ENCODE results near the gene KCNRG.

KCNRG gene

GRCh38 chr13:50016444-50016843, 1.2 kb downstream of the KCNRG start:
- H3K27me3 ChIP-seq (ENCODE audit: low read length), result no peaks in the 10 kb centered on the region
- H3K4me3 ChIP-seq (ENCODE audit: insufficient read depth, low read length, poor library complexity, severe bottlenecking), result no peak overlapping the region
- H3K9ac ChIP-seq (ENCODE audit: low read length), result no peak overlapping the region
- no peak for TF ChIP-seq CTCF (IDR thresholded peaks at IDR 0.05; ENCODE audit: insufficient read depth, low read length, poor library complexity, severe bottlenecking)
- TF ChIP-seq EZH2phosphoT487 (conservative IDR thresholded peaks at IDR 0.05; ENCODE audit: low read length), result no peak
- H3K4me2 ChIP-seq (ENCODE audit: low read depth, low read length, poor library complexity, severe bottlenecking), result no peak overlapping the region
- no peaks in the 10 kb centered on the region for H3K9me3 ChIP-seq (ENCODE audit: insufficient read depth, low read length)
- H3K9me2 ChIP-seq (replicated peaks; ENCODE audit: insufficient read depth, low read length), result no peaks in the 10 kb centered on the region
- H4K20me1 ChIP-seq (ENCODE audit: low read depth, low read length), result no peaks in the 10 kb centered on the region; the same call in 1 of the 2 replicates
- no peak overlapping the region for H2AFZ ChIP-seq (ENCODE audit: low read depth, low read length, severe bottlenecking)
- H3K36me3 ChIP-seq (ENCODE audit: low read length), result peaks cover 15% of the 10 kb centered on the region; the same call in 1 of the 2 replicates
- H3F3A ChIP-seq (ENCODE audit: insufficient read depth), result peaks cover 22% of the 10 kb centered on the region
- H3K79me2 ChIP-seq (ENCODE audit: insufficient read depth, low read length), result peaks cover 21% of the 10 kb centered on the region
- H3K27ac ChIP-seq (ENCODE audit: low read depth, low read length), result no peak overlapping the region

DNA sequence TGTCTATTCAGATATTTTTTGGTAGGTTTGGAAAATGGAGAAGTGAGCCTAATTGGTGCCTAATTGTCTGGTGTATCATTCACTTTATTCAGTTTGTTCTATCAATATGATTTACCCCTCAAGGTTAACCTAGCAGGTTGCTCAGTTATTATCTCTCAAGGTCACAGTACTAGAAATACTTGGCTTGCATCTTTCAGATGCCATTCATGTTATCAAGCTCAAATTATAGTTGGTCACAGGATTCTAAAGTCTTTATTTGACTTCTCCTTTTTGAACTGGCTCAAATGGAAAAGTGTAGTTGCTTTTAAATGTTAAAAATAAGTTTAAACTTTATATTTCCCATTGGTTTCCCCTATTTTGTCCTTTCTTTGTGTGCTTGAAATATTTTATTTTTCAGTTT, 2.6 kb downstream of the KCNRG start:
- no peak overlapping the region for H3K4me2 ChIP-seq (ENCODE audit: low read depth, low read length, poor library complexity, severe bottlenecking)
- peaks cover 19% of the 10 kb centered on the region; the same call in 1 of the 2 replicates for H3K36me3 ChIP-seq (ENCODE audit: low read length)
- peaks cover 13% of the 10 kb centered on the region for H3K79me2 ChIP-seq (ENCODE audit: insufficient read depth, low read length)
- H3K9ac ChIP-seq (ENCODE audit: low read length), result no peak overlapping the region
- no peak for TF ChIP-seq CTCF (IDR thresholded peaks at IDR 0.05; ENCODE audit: insufficient read depth, low read length, poor library complexity, severe bottlenecking)
- TF ChIP-seq EZH2phosphoT487 (conservative IDR thresholded peaks at IDR 0.05; ENCODE audit: low read length), result no peak
- H3K4me3 ChIP-seq (ENCODE audit: insufficient read depth, low read length, poor library complexity, severe bottlenecking), result no peak overlapping the region
- no peaks in the 10 kb centered on the region for H3K9me2 ChIP-seq (replicated peaks; ENCODE audit: insufficient read depth, low read length)
- no peaks in the 10 kb centered on the region for H3K9me3 ChIP-seq (ENCODE audit: insufficient read depth, low read length)
- H3K27me3 ChIP-seq (ENCODE audit: low read length), result no peaks in the 10 kb centered on the region
- H3F3A ChIP-seq (ENCODE audit: insufficient read depth), result peaks cover 22% of the 10 kb centered on the region
- H4K20me1 ChIP-seq (ENCODE audit: low read depth, low read length), result no peaks in the 10 kb centered on the region
- no peak overlapping the region for H2AFZ ChIP-seq (ENCODE audit: low read depth, low read length, severe bottlenecking)
- no peak overlapping the region for H3K27ac ChIP-seq (ENCODE audit: low read depth, low read length)

- Histone ChIP-seq H4K20me1 (ENCODE audit: low read depth, low read length) (no peaks in the 10 kb centered on the region), H2AFZ (ENCODE audit: low read depth, low read length, severe bottlenecking) (no peak overlapping the region), H3K9me2 (replicated peaks; ENCODE audit: insufficient read depth, low read length) (no peaks in the 10 kb centered on the region), H3K4me2 (ENCODE audit: low read depth, low read length, poor library complexity, severe bottlenecking) (no peak overlapping the region), H3K27ac (ENCODE audit: low read depth, low read length) (no peak overlapping the region), H3K36me3 (ENCODE audit: low read length) (0 out of 2 replicates have a peak, but pooled peaks cover 8% of the 10 kb centered on the region), H3K9ac (ENCODE audit: low read length) (no peak overlapping the region), H3K9me3 (ENCODE audit: insufficient read depth, low read length) (no peaks in the 10 kb centered on the region), H3F3A (ENCODE audit: insufficient read depth) (peaks cover 17% of the 10 kb centered on the region; the same call in 1 of the 2 replicates), H3K79me2 (ENCODE audit: insufficient read depth, low read length) (no peaks in the 10 kb centered on the region), H3K27me3 (ENCODE audit: low read length) (no peaks in the 10 kb centered on the region), H3K4me3 (ENCODE audit: insufficient read depth, low read length, poor library complexity, severe bottlenecking) (no peak overlapping the region)
- TF ChIP-seq CTCF (IDR thresholded peaks at IDR 0.05; ENCODE audit: insufficient read depth, low read length, poor library complexity, severe bottlenecking) (no peak), EZH2phosphoT487 (conservative IDR thresholded peaks at IDR 0.05; ENCODE audit: low read length) (no peak)
Measured at GRCh38 chr13:50025436-50025835, 10.2 kb downstream of the KCNRG start.
